ENCODE measurements around the gene LRRD1.

GRCh38 chr7:92110857-92111256, 68.1 kb downstream of the LRRD1 start:
- TF ChIP-seq NRF1 (conservative IDR thresholded peaks at IDR 0.05; ENCODE audit: low read depth, low read length) (no peak), ZNF274 (IDR thresholded peaks at IDR 0.05; ENCODE audit: insufficient read depth, insufficient read length) (no peak), FOS (IDR thresholded peaks at IDR 0.05; ENCODE audit: borderline replicate concordance, extremely low read depth, insufficient read length) (no peak), ESRRA (IDR thresholded peaks at IDR 0.05; ENCODE audit: low read length) (no peak), MYC (IDR thresholded peaks at IDR 0.05; ENCODE audit: insufficient read depth, insufficient read length, insufficient replicate concordance, low read length, severe bottlenecking) (no peak), CTCF (IDR thresholded peaks at IDR 0.05 in 2 of 3, conservative IDR thresholded peaks at IDR 0.05 in 1 of 3; ENCODE audit: control insufficient read depth in 2 of 3, extremely low read depth in 1 of 3, insufficient read depth in 1 of 3, low read depth in 3 of 3, low read length in 3 of 3) (no peak), CHD4 (IDR thresholded peaks at IDR 0.05) (no peak), TAF1 (IDR thresholded peaks at IDR 0.05; ENCODE audit: borderline replicate concordance, low read depth, low read length) (no peak), CREB1 (IDR thresholded peaks at IDR 0.05; ENCODE audit: low read depth) (no peak), TCF7 (IDR thresholded peaks at IDR 0.05; ENCODE audit: borderline replicate concordance) (no peak), RB1 (IDR thresholded peaks at IDR 0.05; ENCODE audit: borderline replicate concordance) (no peak)
- TF ChIP-seq, protein P1, sequence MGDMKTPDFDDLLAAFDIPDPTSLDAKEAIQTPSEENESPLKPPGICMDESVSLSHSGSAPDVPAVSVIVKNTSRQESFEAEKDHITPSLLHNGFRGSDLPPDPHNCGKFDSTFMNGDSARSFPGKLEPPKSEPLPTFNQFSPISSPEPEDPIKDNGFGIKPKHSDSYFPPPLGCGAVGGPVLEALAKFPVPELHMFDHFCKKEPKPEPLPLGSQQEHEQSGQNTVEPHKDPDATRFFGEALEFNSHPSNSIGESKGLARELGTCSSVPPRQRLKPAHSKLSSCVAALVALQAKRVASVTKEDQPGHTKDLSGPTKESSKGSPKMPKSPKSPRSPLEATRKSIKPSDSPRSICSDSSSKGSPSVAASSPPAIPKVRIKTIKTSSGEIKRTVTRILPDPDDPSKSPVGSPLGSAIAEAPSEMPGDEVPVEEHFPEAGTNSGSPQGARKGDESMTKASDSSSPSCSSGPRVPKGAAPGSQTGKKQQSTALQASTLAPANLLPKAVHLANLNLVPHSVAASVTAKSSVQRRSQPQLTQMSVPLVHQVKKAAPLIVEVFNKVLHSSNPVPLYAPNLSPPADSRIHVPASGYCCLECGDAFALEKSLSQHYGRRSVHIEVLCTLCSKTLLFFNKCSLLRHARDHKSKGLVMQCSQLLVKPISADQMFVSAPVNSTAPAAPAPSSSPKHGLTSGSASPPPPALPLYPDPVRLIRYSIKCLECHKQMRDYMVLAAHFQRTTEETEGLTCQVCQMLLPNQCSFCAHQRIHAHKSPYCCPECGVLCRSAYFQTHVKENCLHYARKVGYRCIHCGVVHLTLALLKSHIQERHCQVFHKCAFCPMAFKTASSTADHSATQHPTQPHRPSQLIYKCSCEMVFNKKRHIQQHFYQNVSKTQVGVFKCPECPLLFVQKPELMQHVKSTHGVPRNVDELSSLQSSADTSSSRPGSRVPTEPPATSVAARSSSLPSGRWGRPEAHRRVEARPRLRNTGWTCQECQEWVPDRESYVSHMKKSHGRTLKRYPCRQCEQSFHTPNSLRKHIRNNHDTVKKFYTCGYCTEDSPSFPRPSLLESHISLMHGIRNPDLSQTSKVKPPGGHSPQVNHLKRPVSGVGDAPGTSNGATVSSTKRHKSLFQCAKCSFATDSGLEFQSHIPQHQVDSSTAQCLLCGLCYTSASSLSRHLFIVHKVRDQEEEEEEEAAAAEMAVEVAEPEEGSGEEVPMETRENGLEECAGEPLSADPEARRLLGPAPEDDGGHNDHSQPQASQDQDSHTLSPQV (IDR thresholded peaks at IDR 0.05) = no peak

Data from GM12878 (cell line).